ENCODE measurements around the gene TOMM40. TPM values are rescaled to one million over a fixed set of nuclear protein-coding genes. Genes with fewer than 3 reads are reported as not detected.
"Not testable (repeated sequence)": the region's sequence is repeated elsewhere in the genome, so short reads cannot be mapped to it uniquely, and the experiment has no call there.

The TOMM40 gene
- total RNA-seq, 4 donors from 2014 or later = 32.6 to 45.7 (median 37.5) TPM

DNA sequence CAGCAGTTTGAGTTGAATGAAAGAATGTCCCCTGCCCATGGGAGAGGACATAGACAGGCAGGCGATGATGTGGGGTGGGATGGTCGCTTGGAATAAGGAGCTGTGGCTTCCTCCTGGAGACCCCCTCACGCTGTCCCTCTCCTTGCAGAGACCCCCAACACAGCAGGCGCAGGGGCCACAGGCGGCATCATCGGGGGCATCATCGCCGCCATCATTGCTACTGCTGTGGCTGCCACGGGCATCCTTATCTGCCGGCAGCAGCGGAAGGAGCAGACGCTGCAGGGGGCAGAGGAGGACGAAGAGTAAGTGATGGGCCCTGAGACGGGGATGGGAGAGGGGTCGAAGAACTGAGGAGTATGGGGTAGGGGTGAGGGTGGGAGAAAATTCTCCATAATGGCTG lies 9.0 kb upstream of the TOMM40 start:
- TF ChIP-seq POLR2A (IDR thresholded peaks at IDR 0.05) = no peak
- TF ChIP-seq, protein P1, sequence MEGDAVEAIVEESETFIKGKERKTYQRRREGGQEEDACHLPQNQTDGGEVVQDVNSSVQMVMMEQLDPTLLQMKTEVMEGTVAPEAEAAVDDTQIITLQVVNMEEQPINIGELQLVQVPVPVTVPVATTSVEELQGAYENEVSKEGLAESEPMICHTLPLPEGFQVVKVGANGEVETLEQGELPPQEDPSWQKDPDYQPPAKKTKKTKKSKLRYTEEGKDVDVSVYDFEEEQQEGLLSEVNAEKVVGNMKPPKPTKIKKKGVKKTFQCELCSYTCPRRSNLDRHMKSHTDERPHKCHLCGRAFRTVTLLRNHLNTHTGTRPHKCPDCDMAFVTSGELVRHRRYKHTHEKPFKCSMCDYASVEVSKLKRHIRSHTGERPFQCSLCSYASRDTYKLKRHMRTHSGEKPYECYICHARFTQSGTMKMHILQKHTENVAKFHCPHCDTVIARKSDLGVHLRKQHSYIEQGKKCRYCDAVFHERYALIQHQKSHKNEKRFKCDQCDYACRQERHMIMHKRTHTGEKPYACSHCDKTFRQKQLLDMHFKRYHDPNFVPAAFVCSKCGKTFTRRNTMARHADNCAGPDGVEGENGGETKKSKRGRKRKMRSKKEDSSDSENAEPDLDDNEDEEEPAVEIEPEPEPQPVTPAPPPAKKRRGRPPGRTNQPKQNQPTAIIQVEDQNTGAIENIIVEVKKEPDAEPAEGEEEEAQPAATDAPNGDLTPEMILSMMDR (IDR thresholded peaks at IDR 0.05) = no peak
- Histone ChIP-seq H3K4me3 (no peak overlapping the region), H3K27ac (no peak overlapping the region), H3K4me1 (no peaks in the 10 kb centered on the region), H3K9me3 (no peaks in the 10 kb centered on the region), H3K27me3 (no peaks in the 10 kb centered on the region), H3K36me3 (peaks cover 0 to 46% (median 0%) of the 10 kb centered on the region in 3 donors)
- DNase-seq = no peak

DNA sequence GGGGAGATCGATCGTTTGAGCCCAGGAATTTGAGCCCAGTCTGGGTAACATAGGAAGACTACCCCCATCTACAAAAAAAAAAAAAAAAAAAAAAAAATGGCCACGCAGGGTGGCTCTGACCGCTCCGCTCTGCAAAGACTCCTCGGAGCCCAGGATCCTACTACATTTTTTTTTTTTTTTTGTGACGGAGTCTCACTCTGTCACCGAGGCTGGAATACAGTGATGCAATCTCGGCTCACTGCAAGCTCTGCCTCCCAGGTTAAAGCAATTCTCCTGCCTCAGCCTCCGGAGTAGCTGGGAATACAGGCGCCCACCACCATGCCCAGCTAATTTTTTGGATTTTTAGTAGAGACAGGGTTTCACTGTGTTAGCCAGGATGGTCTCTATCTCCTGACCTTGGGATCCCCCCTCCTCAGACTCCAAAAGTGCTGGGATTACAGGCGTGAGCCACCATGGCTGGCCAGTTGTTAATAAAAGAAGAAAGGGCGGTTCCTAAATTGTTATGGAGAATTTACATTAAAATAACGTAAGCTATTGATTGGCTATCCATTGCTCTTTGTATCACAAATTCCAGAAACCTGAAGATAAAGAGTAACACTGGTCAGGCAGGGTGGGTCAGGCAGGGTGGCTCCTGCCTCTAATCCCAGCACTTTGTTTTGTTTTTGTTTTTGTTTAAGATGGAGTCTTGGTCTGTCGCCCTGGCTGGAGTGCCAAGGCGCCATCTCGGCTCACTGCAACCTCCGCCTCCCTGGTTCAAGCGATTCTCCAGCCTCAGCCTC lies 8.2 kb upstream of the TOMM40 start:
- not testable (repeated sequence) for DNase-seq, H3K4me1 ChIP-seq, H3K27ac ChIP-seq, H3K4me3 ChIP-seq, H3K9me3 ChIP-seq, H3K27me3 ChIP-seq
- H3K36me3 ChIP-seq = peaks cover 0 to 43% (median 0%) of the 10 kb centered on the region in 3 donors

DNA sequence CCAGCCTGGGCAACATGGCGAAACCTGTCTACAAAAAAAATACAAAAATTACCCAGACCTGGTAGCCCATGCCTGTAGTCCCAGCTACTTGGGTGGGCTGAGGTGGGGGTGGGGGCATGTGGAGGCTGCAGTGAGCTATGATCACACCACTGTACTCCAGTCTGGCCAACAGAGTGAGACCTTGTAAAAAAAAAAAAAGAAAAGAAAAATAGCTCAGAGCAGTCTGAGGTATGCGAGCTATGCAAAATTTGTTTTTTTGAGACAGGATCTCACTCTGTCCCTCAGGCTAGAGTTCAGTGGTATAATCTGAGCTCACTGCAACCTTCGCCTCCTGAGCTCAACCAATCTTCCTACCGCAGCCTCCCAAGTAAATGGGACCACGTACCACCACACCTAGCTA lies 7.1 kb upstream of the TOMM40 start:
- no peak overlapping the region for H3K4me3 ChIP-seq
- no peak for DNase-seq
- no peaks in the 10 kb centered on the region for H3K9me3 ChIP-seq
- H3K4me1 ChIP-seq = no peaks in the 10 kb centered on the region
- peaks cover 0 to 46% (median 0%) of the 10 kb centered on the region in 3 donors for H3K36me3 ChIP-seq
- no peaks in the 10 kb centered on the region for H3K27me3 ChIP-seq
- H3K27ac ChIP-seq = no peak overlapping the region
- no peak for TF ChIP-seq POLR2A (IDR thresholded peaks at IDR 0.05)
- TF ChIP-seq, protein P1 (IDR thresholded peaks at IDR 0.05) = no peak

DNA sequence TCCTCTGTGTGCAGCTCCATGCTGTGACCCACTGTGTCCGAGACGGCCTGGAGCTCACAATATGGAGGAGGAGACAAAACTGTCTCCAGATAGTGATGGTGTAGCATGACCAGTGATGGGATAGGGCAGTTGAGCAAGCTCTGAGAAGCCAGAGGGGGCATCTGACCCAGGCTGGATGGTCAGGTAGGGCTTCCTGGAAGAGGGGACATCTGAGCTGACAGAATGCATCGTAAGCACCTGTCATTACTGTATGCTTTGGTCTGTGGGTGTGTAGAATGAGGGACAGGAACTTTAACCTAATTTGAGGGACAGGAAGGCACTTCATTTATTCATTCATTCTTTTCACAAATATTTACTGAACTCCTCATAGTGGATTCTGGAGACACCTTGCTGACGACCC lies 6.5 kb upstream of the TOMM40 start:
- peaks cover 0 to 46% (median 0%) of the 10 kb centered on the region in 3 donors for H3K36me3 ChIP-seq
- no peaks in the 10 kb centered on the region for H3K27me3 ChIP-seq
- no peak overlapping the region for H3K4me3 ChIP-seq
- no peak for DNase-seq
- TF ChIP-seq POLR2A (IDR thresholded peaks at IDR 0.05) = no peak
- TF ChIP-seq, protein P1 (IDR thresholded peaks at IDR 0.05) = no peak
- peaks cover 0 to 3% (median under 1%) of the 10 kb centered on the region in 4 donors for H3K4me1 ChIP-seq
- H3K27ac ChIP-seq = no peak overlapping the region
- H3K9me3 ChIP-seq = no peaks in the 10 kb centered on the region

DNA sequence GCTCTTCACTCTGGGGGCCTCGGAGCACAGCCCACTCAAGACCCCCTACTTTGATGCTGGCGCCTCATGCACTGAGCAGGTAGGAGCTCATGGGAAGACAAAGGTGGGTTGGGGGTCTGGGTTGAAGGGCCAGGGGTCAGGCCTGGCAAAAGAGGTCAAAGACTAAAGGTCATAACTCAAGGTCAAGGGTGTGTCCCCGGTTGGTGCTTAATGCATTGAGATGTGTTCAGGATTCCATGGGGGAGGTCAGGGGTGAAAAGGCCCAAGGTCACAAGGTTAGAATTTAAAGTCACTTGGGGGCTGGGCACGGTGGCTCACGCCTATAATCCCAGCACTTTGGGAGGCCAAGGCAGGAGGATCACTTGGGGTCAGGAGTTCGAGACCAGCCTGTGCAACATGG lies 4.9 kb upstream of the TOMM40 start:
- Histone ChIP-seq H3K36me3 (peaks cover 0 to 46% (median 0%) of the 10 kb centered on the region in 3 donors), H3K4me3 (no peak overlapping the region), H3K9me3 (no peaks in the 10 kb centered on the region), H3K4me1 (peaks cover 0 to 9% (median 3%) of the 10 kb centered on the region in 4 donors), H3K27me3 (no peaks in the 10 kb centered on the region), H3K27ac (no peak overlapping the region)
- no peak for TF ChIP-seq POLR2A (IDR thresholded peaks at IDR 0.05)
- TF ChIP-seq, protein P1 (IDR thresholded peaks at IDR 0.05) = no peak
- no peak for DNase-seq

DNA sequence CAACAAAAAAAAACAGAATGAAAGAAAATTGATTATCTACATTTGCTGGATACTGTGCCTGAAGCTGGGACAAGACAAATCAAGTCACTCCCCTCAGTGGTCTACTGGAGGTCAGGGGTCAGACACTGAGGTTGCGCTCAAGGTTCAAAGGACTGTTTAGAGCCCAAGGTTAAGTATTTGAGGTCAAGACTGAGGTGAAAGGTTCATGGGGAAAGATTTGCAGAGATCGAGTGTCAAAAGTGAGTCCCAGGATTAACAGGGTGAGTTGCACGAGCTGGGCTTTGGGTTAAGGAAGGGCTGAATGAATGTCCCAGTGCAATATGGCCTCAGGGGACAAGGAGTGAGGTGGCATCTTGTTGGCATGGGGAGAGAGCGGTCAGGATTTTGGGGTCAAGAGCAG lies 3.4 kb upstream of the TOMM40 start:
- DNase-seq = no peak
- Histone ChIP-seq H3K27me3 (no peaks in the 10 kb centered on the region), H3K36me3 (peaks cover 0 to 47% (median 0%) of the 10 kb centered on the region in 3 donors), H3K4me1 (peaks cover 0 to 22% (median 8%) of the 10 kb centered on the region in 4 donors), H3K4me3 (no peak overlapping the region), H3K9me3 (no peaks in the 10 kb centered on the region), H3K27ac (no peak overlapping the region)
- TF ChIP-seq, protein P1 (IDR thresholded peaks at IDR 0.05) = no peak
- no peak for TF ChIP-seq POLR2A (IDR thresholded peaks at IDR 0.05)

DNA sequence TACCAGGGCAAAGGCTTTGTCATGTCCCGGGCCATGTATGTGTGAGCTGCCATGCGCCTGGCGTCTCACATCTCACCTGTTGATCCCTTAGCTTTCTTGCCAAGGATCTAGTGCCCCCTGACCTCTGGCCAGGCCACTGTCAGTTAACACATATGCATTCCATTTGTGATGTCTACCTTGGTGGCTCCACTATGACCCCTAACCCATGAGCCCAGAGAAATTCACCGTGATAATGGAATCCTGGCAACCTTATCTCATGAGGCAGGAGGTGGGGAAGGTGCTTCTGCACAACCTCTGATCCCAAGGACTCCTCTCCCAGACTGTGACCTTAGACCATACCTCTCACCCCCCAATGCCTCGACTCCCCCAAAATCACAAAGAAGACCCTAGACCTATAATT lies 2.7 kb upstream of the TOMM40 start:
- not testable (repeated sequence) for DNase-seq, H3K9me3 ChIP-seq, H3K27ac ChIP-seq, H3K27me3 ChIP-seq, H3K4me3 ChIP-seq
- peaks cover 0 to 50% (median 0%) of the 10 kb centered on the region in 3 donors for H3K36me3 ChIP-seq
- H3K4me1 ChIP-seq = peaks cover 0 to 23% (median 8%) of the 10 kb centered on the region in 4 donors

Measured in Peyer's patch (tissue), 4 donors.